GM18526 (cell line): Measurements from ENCODE around the gene BMPR1A.

Source experiments
- POLR2A ChIP-seq: IDR thresholded peaks from 3 replicates; pipeline ENCODE4 v1.6.1; 2011; ENCODE audit not compliant: insufficient read length; ENCODE audit errors: extremely low read depth

The BMPR1A gene

DNA sequence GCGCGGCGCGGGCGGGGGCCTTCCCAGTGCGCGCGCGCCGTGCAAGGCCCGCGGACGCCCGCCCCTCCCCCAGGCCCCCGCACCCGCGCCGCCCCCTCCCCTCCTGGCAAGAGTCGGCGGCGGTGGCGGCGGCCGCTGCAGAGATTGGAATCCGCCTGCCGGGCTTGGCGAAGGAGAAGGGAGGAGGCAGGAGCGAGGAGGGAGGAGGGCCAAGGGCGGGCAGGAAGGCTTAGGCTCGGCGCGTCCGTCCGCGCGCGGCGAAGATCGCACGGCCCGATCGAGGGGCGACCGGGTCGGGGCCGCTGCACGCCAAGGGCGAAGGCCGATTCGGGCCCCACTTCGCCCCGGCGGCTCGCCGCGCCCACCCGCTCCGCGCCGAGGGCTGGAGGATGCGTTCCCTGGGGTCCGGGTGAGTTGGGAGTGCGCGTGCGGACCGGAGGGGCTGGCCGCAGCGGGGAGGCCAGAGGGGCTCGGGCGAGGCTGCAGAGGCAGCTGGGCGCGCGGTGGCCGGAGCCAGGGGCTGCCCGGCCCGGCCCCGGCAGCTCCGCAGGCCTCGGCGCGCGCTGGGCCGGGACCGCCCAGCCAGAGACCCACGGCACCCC, at the start of gene BMPR1A:
BMPR1A (plus strand) TSS at position 109 of the 602 bp plus-strand sequence. CDS start 119,400 bp downstream, outside the sequence.
- no peak for TF ChIP-seq POLR2A

DNA sequence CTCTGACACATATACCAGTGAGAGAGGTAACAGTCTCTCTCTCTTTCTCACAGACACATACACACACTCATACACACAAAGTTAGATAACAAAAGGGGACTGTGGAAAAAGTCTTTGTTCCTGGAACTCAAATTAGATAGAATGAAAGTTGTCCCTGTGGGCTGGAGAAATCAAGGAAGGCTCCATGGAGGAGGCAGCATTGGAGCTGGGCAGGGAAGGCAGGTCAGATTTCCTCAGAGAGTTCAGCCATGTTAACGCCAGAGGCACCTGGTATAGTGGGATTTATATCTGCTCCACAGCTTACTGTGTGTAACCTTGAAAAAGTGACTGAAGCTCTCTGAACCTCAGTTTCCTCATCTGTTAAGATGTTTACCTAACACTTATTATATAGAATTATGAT, 49.4 kb upstream of the BMPR1A start:
- TF ChIP-seq POLR2A, result no peak

DNA sequence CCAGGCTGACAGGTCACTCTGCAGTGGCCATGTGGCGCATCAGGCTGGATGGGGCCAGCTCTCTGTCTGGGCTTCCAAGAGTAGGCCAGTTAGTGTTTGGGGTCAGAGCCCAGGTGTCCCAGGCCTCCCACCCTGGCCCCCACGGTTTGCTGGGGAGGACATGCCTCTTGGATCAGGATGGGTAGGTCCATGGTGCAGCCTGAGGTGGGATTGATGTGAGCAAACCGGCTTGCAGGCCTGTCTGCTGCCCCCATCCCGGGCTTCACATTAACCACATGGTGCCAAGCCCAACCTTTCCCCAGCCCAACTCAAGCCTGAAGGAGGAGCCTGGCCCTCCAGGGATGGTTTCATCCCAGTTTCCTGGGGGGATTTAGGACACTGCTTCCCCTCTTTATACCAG, 48.9 kb upstream of the BMPR1A start:
- TF ChIP-seq POLR2A, result no peak

DNA sequence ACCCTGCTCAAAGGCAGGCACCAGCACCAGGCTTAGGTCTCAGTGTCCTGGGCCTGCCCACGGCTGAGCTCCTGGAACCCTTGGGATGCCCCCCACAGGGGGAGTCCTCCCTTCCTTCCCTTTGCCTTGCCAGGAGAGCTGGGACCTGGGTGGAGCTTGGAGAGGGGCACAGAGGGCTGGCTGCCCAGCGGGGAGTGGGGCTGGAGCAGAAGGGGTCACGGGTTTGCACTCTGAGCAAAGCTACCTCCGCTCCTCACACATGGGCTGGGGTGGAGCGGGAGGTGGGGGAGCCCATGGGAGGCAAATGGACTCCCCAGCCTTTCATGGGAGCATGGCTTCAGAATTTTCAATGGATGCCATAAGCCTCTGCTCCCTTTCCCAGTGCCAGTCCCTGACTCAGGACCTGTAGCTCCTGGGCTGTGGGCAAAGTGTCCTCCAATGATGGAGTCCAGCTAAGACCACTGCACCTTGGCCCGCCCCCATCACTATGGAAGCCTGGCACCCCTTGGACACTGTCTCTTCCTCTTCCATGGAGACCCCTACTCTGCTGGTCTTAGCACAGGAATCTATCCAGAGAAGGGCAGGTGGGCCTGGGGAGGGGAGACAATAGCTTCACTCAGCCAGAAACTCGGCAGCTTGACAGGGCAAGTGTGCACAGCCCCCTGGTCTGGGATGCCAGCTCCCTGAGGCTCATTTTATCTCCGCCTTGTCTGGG, 48.2 kb upstream of the BMPR1A start:
- TF ChIP-seq POLR2A, result no peak

DNA sequence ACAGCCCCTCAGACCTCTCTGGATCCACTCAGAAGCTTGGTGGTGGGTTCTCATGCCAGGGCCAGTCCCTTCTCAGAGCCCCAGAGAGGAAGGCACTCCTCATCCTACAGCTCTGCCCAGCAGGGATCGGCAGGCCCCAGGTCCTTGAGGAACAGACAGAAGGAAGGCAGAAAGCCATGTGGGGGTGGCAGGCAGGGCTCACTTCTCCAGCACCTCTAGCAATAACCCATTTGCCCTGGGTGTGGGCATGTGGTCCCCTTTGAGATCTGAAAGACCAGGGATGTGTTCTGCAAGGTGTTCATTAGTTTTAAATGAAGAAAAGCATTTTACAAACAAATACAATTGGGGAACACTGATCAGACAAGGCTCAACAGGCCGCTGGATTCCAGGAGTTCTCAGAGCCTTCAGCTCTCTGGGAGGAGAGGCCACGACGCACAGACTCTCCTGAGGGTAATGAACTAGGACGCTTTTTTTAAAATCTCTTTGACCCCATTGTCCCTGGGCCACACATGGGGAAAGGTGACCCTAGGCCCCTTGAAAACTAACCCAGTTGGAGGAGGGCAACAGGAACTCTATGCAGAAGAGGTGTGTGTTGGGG, 47.5 kb upstream of the BMPR1A start:
- TF ChIP-seq POLR2A, result no peak

DNA sequence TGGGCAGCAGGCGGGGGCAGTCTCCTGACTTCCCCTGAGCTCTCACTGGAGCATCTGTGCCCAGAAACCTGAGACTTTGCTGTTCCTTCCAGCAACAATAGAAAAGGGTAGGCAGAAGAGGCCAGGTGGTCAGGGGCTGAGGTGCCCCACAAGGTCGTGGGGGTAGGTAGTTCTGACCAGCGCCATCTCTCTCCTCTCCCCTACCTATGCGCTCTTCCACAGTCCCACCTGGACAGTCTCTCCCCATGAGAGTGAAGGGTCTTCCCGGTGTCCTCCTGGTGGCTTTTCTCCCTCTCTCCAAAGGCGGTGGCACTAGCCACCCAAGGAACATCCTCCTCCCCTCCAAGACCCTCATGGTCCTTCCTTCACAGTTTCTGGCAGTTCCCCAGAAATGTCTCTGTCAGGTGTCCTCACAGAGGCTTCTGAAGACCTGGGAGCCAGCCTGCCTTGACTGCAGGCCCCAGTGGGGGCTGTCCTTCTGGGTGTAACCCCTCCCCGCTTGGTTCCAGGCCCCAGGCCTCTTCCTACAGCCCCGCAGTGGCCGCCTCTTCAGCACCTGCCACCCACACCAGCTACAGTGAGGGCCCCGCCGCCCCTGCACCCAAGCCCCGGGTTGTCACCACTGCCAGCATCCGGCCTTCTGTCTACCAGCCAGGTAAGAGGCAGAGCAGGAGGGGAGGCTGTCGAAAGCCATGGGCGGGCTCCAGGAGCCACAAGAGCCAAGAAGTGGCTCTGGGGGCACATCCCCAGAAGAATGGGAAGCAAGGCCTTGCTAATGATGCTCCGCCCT, 46.8 kb upstream of the BMPR1A start:
- no peak for TF ChIP-seq POLR2A

DNA sequence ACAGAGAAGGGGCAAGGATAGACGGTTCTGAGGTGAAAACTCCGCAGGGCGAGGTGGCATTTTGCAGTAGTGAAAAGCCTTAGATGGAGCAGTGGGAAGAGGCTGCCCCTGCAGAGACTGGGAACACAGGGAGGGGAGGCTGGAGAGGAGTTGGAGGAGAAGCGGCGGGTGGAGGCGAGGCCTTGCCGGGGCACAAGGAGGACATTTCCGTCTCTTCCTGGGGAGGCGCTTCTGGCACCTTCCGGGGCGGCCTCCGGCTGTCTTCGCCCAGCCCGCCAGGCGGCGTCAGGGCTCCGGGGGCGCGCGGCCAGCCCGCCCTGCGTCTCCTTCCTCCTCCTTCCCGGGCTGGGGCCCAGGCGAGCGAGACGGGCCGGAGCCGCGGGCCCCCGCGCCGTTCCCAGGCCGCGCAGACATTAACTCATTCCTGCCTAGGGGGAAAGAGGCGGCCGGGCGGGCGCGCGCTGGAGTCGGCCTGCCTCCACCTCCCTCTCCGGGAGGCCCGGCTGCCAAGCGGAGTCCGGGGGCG, 45.4 kb upstream of the BMPR1A start:
- TF ChIP-seq POLR2A, result peak; percentile 55

DNA sequence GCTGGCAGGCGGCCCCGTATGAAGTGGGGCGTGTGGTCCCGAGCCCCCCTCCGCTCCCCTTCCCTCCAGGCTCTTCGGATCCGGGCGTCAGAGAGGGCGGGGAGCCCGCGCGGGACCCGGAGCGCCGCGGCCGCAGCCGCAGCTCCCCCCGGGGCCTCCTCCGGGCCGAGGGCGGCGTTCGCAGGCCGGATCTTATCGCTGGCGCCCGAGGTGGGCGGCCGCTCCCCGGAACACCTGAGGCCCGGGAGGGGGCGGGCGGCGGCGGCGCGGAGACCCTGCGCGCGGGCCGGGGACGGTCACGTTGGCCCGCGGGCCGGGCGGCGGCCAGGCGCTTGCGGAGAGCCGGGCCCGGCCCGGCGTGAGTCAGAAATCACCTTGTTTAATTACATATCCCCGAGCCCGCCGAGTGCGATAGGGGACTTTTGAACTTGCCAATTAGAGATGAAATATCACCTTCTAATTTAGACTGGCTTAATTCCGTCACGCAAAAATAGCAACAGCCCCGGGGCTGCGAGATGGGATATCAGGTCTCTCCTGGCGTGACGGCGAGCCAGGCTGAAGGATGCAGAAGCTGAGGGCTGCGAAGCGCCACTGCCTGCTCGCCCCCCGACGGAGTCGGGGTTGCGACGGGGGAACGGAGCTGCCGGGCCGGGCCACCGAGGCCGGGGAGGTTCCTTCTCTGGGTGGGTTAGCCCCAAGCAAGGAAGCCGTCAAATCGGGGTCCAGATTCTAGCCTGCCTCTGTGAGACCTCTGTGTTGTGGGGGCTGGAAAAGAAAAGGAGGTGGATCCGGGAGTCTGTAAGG, 44.7 kb upstream of the BMPR1A start:
- no peak for TF ChIP-seq POLR2A

DNA sequence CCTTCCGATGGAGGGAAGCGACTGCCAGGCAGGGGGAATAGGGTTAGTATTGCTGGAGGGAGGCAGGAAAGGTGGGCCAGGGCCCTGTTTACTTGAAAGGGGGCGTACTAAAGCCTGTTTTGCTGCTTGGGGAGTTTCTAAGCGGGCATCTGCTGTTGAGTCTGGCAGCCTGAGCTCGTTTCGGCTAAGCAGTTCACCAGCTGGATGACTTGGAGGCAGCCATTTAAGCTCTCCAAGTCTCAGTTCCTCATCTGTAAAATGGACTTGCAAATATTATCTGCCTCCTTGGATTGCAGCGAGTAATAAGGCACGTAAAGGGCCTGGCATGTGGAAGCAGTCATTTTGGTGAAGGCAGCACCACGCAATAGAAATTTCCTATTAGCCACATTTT, 44.1 kb upstream of the BMPR1A start:
- TF ChIP-seq POLR2A, result no peak

DNA sequence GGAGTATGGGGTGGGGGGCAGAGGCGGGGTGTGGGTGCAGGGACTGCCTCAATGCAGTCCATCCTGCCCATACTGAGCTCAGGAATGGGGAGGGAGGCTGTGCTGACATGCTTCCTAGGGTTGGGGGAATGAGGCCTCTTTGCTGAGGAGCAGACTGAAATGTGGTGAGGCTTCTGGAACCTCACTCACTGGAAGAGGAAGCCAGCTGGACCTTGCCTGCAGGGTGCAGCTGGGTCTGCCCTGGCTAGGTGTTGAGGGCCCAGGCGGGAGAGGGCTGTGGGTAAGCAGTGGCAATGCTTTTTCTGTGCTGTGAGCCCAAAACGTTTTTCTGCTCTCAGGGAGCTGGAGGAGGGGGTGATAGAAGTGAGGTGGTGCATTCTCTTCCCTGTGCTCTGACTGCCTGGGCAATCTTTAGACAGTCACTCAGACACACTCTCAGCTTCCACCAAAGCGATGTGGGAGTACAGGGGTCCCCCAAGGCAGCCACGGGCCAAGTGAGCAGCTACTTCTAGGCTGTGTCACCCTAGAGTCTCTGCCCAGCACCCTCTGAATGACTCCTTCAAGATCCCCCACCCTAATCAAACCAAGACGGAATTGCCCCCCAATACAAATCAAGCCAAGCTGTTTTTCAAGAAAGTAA, 41.1 kb upstream of the BMPR1A start:
- TF ChIP-seq POLR2A, result no peak

DNA sequence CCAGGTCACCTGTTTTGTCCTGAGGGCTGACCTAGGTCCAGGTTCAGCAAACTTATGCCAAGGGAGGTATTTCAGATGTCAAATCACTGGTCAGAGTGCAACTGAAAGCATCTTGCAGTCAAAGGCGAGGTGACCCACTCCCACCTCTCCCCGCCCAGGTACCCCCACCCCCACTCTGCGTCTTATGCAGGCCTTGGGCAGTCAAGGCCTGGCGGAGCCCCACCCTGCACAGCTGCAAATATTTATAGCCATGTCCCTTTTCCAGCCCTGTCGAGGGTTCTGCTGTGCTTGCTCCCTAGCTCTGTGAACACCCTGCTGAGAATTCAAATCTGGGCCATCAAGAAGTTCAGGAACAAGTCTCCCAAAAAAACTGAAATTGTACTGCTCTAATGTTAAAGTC, 40.6 kb upstream of the BMPR1A start:
- TF ChIP-seq POLR2A, result no peak

DNA sequence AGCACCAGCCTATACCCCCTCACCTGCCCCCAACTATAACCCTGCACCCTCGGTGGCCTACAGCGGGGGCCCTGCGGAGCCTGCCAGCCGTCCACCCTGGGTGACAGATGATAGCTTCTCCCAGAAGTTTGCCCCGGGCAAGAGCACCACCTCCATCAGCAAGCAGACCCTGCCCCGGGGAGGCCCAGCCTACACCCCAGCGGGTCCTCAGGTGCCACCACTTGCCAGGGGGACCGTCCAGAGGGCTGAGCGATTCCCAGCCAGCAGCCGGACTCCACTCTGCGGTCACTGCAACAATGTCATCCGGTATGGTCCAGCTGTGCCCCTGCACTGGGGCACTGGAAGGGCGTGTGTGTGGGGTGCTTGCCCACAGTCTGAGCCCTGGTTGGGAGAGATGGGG, 40.0 kb upstream of the BMPR1A start:
- no peak for TF ChIP-seq POLR2A

DNA sequence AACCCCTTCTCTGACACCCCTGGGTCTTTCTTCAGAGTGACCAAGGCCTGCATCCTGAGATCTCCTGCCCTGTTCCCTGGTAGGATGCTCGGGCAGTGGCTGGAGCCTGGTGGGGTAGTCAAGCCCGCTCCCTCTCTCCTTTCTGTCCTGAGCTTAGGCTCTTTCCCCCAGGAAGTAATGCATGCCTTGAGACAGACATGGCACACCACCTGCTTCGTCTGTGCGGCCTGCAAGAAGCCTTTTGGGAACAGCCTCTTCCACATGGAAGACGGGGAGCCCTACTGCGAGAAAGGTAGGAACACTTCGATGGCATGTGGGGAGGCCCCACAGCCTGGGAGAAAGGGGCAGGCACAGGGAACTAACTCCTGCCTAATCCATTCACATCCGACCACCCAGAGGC, 37.9 kb upstream of the BMPR1A start:
- TF ChIP-seq POLR2A, result no peak

DNA sequence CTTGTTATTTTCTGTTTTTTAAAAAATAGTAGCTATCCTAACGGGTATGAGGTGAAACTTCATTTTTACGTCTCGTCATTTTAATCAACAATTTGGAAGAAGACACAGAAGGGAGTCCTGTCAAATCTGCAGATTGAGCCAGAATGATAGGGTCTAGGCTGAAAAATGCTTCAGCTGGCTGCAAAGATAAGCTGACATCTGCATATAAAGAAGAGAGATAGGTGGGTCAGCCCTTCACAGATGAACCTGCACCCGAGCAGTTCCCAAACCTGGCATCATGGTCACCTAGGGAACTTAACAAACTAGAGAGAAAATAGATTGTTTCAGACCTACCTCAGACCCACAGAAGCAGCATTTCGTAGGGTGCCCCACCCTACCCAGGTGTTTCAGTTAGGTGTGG, 35.2 kb upstream of the BMPR1A start:
- TF ChIP-seq POLR2A, result no peak
